ENCODE data around the gene ZBTB17.
"Not testable (repeated sequence)": the region's sequence is repeated elsewhere in the genome, so short reads cannot be mapped to it uniquely, and the experiment has no call there.

ZBTB17 gene

DNA sequence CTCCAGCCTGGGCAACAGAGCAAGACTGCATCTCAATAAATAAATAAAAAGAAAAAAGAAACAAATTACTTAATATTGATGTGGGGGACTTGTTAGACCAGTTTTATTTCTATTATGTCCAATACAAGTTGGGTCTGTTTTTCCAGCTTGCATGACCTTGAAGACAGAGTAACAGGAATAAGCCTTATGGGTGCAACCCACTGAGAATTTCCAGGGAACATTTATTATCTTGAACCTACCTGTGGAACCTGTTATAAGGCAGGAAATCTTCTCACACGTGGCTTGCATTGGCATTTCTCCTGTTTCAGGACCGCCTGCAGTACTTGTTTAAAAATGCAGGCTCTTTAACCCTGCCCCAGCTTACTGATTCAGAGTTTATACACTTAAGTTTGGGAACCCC lies 64.0 kb downstream of the ZBTB17 start:
- Histone ChIP-seq H3K9me3 (ENCODE audit: insufficient read depth, low read length) (no peaks in the 10 kb centered on the region), H3K36me3 (ENCODE audit: insufficient read depth, insufficient read length, low read length) (peaks cover 28% of the 10 kb centered on the region), H3K4me3 (ENCODE audit: insufficient read length, low read depth) (no peak overlapping the region), H3K4me1 (ENCODE audit: insufficient read depth, insufficient read length) (no peaks in the 10 kb centered on the region), H3K27me3 (ENCODE audit: insufficient read depth, insufficient read length) (no peaks in the 10 kb centered on the region), H3K9ac (ENCODE audit: insufficient read length, low read depth) (no peak overlapping the region)
- no peak for DNase-seq (ENCODE audit: low read depth, low spot score)
- TF ChIP-seq SUZ12 (IDR thresholded peaks at IDR 0.05; ENCODE audit: extremely low read depth, insufficient read depth, insufficient read length) (no peak), YY1 (IDR thresholded peaks at IDR 0.05; ENCODE audit: insufficient read depth, insufficient read length) (no peak), ZNF274 (IDR thresholded peaks at IDR 0.05; ENCODE audit: low read depth, low read length) (no peak)

DNA sequence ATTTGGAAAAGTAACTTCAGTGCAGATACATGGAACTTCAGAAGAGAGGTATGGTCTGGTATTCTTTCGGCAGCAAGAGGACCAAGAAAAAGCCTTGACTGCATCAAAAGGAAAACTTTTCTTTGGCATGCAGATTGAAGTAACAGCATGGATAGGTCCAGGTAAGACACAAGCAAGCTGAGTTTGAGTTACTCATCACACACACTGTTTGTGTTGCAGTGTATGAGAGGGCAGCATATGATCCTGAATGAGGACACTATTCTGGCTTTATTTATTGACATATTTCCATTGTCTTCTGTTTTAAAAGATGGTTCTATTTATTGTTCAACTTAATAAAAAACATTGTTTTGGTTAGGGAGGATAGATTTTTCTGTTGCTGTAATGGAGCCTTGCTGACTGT lies 64.8 kb downstream of the ZBTB17 start:
- Histone ChIP-seq H3K27me3 (ENCODE audit: insufficient read depth, insufficient read length) (no peaks in the 10 kb centered on the region), H3K4me3 (ENCODE audit: insufficient read length, low read depth) (no peak overlapping the region), H3K36me3 (ENCODE audit: insufficient read depth, insufficient read length, low read length) (peaks cover 23% of the 10 kb centered on the region), H3K4me1 (ENCODE audit: insufficient read depth, insufficient read length) (no peaks in the 10 kb centered on the region), H3K9me3 (ENCODE audit: insufficient read depth, low read length) (no peaks in the 10 kb centered on the region), H3K9ac (ENCODE audit: insufficient read length, low read depth) (no peak overlapping the region)
- DNase-seq (ENCODE audit: low read depth, low spot score) = no peak
- TF ChIP-seq ZNF274 (IDR thresholded peaks at IDR 0.05; ENCODE audit: low read depth, low read length) = no peak
- TF ChIP-seq YY1 (IDR thresholded peaks at IDR 0.05; ENCODE audit: insufficient read depth, insufficient read length) = no peak
- TF ChIP-seq SUZ12 (IDR thresholded peaks at IDR 0.05; ENCODE audit: extremely low read depth, insufficient read depth, insufficient read length) = no peak

- peaks cover 23% of the 10 kb centered on the region for H3K36me3 ChIP-seq (ENCODE audit: insufficient read depth, insufficient read length, low read length)
Measured at GRCh38 chr1:15908597-15908996, 67.3 kb downstream of the ZBTB17 start.

GRCh38 chr1:15902882-15903281 lies 73.0 kb downstream of the ZBTB17 start:
- Histone ChIP-seq H3K27me3 (ENCODE audit: insufficient read depth, insufficient read length) (no peaks in the 10 kb centered on the region), H3K4me1 (ENCODE audit: insufficient read depth, insufficient read length) (no peaks in the 10 kb centered on the region), H3K36me3 (ENCODE audit: insufficient read depth, insufficient read length, low read length) (no peaks in the 10 kb centered on the region), H3K4me3 (ENCODE audit: insufficient read length, low read depth) (no peak overlapping the region), H3K9me3 (ENCODE audit: insufficient read depth, low read length) (no peaks in the 10 kb centered on the region), H3K9ac (ENCODE audit: insufficient read length, low read depth) (no peak overlapping the region)
- TF ChIP-seq SUZ12 (IDR thresholded peaks at IDR 0.05; ENCODE audit: extremely low read depth, insufficient read depth, insufficient read length) (no peak), ZNF274 (IDR thresholded peaks at IDR 0.05; ENCODE audit: low read depth, low read length) (no peak)
- DNase-seq (ENCODE audit: low read depth, low spot score) = no peak

More at GRCh38 chr1:15908597-15908996, 67.3 kb downstream of the ZBTB17 start:
- no peak for DNase-seq (ENCODE audit: low read depth, low spot score)
- Histone ChIP-seq H3K4me3 (ENCODE audit: insufficient read length, low read depth) (no peak overlapping the region), H3K4me1 (ENCODE audit: insufficient read depth, insufficient read length) (no peaks in the 10 kb centered on the region), H3K27me3 (ENCODE audit: insufficient read depth, insufficient read length) (no peaks in the 10 kb centered on the region), H3K9me3 (ENCODE audit: insufficient read depth, low read length) (no peaks in the 10 kb centered on the region), H3K9ac (ENCODE audit: insufficient read length, low read depth) (no peak overlapping the region)
- TF ChIP-seq YY1 (IDR thresholded peaks at IDR 0.05; ENCODE audit: insufficient read depth, insufficient read length) (no peak), ZNF274 (IDR thresholded peaks at IDR 0.05; ENCODE audit: low read depth, low read length) (no peak), SUZ12 (IDR thresholded peaks at IDR 0.05; ENCODE audit: extremely low read depth, insufficient read depth, insufficient read length) (no peak)

DNA sequence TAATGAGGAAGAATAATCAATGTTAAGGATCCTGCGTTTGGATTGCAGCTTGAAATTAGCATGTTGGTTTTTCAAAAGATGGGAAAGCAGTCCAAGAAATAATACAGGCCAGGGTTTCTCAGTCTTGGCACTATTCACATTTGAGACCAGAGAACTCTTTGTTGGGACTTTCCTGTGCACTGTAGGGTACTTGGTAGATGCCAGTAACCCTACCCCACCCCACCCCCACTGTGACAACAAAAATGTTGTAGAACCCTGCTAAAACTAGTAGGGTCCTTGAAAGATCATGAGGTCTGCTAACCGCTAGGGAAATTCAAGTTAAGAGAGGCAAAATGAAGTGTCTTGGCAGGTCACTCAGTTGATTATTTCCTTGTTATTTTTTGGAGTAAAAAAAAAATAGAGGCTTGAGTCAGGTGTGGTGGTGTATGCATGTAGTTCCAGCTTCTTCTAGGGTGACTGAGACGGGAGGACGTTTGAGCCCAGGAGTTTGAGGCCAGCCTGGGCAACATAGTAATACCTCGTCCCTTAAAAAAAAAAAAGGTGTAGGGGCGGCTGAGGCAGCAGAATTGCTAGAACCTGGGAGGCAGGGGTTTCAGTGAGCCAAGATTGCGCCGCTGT lies 75.1 kb downstream of the ZBTB17 start:
- H3K4me3 ChIP-seq (ENCODE audit: insufficient read length, low read depth) = no peak overlapping the region
- H3K36me3 ChIP-seq (ENCODE audit: insufficient read depth, insufficient read length, low read length) = no peaks in the 10 kb centered on the region
- H3K27me3 ChIP-seq (ENCODE audit: insufficient read depth, insufficient read length) = no peaks in the 10 kb centered on the region
- no peaks in the 10 kb centered on the region for H3K4me1 ChIP-seq (ENCODE audit: insufficient read depth, insufficient read length)
- no peaks in the 10 kb centered on the region for H3K9me3 ChIP-seq (ENCODE audit: insufficient read depth, low read length)
- TF ChIP-seq SUZ12 (IDR thresholded peaks at IDR 0.05; ENCODE audit: extremely low read depth, insufficient read depth, insufficient read length) (no peak), YY1 (IDR thresholded peaks at IDR 0.05; ENCODE audit: insufficient read depth, insufficient read length) (no peak), ZNF274 (IDR thresholded peaks at IDR 0.05; ENCODE audit: low read depth, low read length) (no peak)
- DNase-seq (ENCODE audit: low read depth, low spot score) = no peak
- no peak overlapping the region for H3K9ac ChIP-seq (ENCODE audit: insufficient read length, low read depth)

- no peak for DNase-seq (ENCODE audit: low read depth, low spot score)
- H3K9ac ChIP-seq (ENCODE audit: insufficient read length, low read depth) = no peak overlapping the region
- no peaks in the 10 kb centered on the region for H3K27me3 ChIP-seq (ENCODE audit: insufficient read depth, insufficient read length)
- no peak for TF ChIP-seq SUZ12 (IDR thresholded peaks at IDR 0.05; ENCODE audit: extremely low read depth, insufficient read depth, insufficient read length)
- no peak for TF ChIP-seq ZNF274 (IDR thresholded peaks at IDR 0.05; ENCODE audit: low read depth, low read length)
- TF ChIP-seq YY1 (IDR thresholded peaks at IDR 0.05; ENCODE audit: insufficient read depth, insufficient read length) = no peak
- no peaks in the 10 kb centered on the region for H3K9me3 ChIP-seq (ENCODE audit: insufficient read depth, low read length)
- H3K4me1 ChIP-seq (ENCODE audit: insufficient read depth, insufficient read length) = no peaks in the 10 kb centered on the region
- no peak overlapping the region for H3K4me3 ChIP-seq (ENCODE audit: insufficient read length, low read depth)
- H3K36me3 ChIP-seq (ENCODE audit: insufficient read depth, insufficient read length, low read length) = no peaks in the 10 kb centered on the region
Measured at GRCh38 chr1:15899266-15899665, 76.6 kb downstream of the ZBTB17 start.

DNA sequence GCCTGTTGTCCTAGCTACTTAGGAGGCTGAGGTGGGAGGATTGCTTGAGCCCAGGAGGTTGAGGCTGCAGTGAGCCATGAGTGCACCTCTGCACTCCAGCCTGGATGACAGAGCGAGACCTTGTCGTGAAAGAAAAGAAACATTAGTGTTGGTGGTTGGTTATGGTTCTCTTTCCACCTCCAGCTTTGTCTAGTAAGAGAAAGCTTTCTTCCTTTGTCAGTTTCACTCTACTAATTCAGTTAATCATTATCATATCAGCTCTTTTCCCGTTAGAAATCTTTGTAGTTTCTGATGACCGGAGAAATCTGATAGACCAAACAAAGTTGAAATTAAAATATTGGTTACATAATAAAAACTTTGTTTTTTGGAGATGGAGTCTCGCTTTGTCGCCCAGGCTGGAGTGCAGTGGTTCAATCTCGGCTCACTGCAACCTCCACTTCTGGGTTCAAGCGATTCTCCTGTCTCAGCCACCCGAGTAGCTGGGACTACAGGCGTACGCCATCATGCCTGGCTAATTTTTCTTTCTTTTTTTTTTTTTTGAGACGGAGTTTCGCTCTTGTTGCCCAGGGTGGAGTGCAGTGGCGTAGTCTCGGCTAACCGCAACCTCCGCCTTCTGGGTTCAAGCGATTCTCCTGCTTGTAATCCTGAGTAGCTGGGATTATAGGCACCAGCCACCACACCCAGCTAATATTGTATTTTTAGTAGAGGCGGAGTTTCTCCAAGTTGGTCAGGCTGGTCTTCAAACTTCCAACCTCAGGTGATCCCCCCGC lies 78.9 kb downstream of the ZBTB17 start:
- not testable (repeated sequence) for DNase-seq (ENCODE audit: low read depth, low spot score); H3K36me3 ChIP-seq (ENCODE audit: insufficient read depth, insufficient read length, low read length); H3K9ac ChIP-seq (ENCODE audit: insufficient read length, low read depth); H3K9me3 ChIP-seq (ENCODE audit: insufficient read depth, low read length); H3K4me3 ChIP-seq (ENCODE audit: insufficient read length, low read depth); H3K27me3 ChIP-seq (ENCODE audit: insufficient read depth, insufficient read length); H3K4me1 ChIP-seq (ENCODE audit: insufficient read depth, insufficient read length)

Measured in NT2/D1 (cell line).